Activated T-helper 9 cell treated with anti-CD3 and anti-CD28 coated beads, Interleukin-2, amount 50 U/mL, for 16 hours (primary cell): ENCODE results near the gene AGBL4.
"Not testable (repeated sequence)": the region's sequence is repeated elsewhere in the genome, so short reads cannot be mapped to it uniquely, and the experiment has no call there.

Experiments used
- DNase-seq: peaks from one replicate; pipeline ENCODE4 v3.0.0-alpha.2; 2020; ENCODE audit warnings: low read depth

Gene AGBL4

GRCh38 chr1:48547561-48548220 lies 1476.1 kb downstream of the AGBL4 start:
- DNase-seq: no peak

DNA sequence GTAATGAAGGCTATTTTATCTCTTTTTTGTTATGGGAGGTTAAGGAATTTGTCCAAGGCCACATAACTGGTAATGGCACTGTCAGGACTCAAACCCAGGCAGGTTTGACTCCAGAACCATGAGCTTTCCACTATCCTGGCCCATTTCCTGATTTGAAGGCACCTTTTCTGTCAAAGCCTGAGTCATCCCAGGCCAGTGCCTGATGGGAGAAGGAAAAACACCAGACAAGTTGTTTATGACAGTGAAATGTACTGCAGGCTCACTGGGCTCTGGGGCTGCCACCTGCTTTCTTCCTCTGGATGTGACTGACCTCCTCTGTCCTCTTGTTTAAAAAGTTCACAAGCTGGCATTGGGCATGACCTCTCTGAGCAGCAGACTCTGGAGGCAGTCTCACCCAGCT lies 1479.9 kb downstream of the AGBL4 start:
- DNase-seq: no peak

- DNase-seq: no peak
These were observed 1483.2 kb downstream of the AGBL4 start for GRCh38 chr1:48540587-48540986.

GRCh38 chr1:48536477-48536876 lies 1487.3 kb downstream of the AGBL4 start:
- DNase-seq: no peak

DNA sequence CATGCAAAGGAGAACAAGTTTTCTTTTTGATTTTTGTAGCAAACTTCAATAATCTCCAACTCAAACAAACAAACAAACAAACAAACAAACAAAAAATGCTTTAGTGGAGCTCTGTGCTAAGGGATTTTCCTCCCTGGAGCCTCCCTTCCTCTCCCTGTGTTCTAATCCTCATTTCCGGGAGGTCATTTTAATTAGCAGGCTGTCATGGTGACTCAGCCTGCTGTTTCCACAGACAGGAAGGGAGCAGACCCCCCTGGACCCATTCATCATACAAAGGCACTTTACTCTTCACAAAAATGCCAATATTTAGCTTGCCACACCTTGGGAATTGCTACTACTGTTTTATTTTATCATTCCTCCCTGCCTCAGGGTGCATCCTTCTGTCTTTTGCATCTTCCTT lies 1490.8 kb downstream of the AGBL4 start:
- no peak for DNase-seq

DNA sequence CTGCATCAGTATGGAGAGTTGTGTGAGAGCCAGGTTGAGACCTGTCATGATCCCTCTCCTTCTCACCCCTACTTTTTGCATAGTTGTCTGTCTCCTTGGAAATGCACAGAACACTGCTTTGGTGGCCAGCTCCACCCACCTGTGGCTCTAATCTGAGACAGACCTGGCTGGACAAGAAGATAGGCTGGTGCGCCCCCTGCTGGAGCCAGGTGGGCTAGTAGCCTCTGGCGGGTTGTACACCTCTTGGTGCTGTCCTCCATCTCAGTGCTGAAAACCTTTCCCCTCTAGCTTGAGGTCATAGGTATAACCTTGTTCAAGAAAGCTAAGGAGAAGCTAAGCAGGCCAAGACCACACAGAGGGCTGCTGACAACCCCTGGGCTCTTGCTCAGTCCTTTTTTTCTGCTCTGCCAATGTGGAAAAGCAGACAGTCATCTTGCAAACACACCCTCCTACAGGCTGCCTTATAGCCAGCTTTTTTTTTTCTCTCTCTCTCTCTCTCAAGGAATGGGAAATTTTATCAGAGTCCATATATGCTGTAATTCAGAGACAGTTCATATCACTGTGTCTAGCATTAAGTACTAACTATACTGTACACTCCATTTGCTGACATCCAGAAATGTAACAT lies 1492.9 kb downstream of the AGBL4 start:
- DNase-seq: no peak

- no peak for DNase-seq
These were observed 1496.7 kb downstream of the AGBL4 start for GRCh38 chr1:48527051-48527450.

DNA sequence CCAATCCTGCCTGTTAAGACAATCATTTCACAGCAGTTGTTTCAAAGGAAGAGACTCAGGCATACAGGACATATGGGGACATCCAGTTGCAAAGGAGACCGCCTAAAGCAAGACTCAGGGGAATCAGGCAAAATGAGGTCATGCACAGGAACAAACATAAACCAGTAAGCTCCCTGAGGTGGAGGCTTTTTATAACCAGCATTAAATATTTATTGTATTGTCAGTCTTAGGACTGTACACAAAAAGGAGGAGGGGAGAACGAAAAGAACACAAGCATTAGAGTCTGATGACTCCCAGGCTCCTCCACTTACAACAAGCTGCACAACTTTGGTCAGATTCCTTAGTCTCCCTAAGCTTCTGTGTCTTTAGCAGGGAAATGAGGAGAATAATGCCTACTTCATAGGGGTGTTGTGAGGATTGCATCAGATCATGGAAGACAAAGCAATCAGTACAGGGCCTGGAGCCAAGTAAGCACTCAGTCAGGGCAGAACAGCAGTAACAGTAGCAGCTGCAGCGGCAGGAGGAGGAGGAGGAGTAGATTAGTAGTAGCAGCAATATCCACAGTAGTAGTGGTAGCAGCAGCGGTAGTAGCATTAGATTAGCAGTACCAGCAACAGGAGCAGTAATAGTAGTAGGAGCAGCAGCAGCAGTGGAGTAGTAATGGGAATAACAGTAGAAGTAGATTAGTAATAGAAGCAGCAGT lies 1497.6 kb downstream of the AGBL4 start:
- DNase-seq: no peak

DNA sequence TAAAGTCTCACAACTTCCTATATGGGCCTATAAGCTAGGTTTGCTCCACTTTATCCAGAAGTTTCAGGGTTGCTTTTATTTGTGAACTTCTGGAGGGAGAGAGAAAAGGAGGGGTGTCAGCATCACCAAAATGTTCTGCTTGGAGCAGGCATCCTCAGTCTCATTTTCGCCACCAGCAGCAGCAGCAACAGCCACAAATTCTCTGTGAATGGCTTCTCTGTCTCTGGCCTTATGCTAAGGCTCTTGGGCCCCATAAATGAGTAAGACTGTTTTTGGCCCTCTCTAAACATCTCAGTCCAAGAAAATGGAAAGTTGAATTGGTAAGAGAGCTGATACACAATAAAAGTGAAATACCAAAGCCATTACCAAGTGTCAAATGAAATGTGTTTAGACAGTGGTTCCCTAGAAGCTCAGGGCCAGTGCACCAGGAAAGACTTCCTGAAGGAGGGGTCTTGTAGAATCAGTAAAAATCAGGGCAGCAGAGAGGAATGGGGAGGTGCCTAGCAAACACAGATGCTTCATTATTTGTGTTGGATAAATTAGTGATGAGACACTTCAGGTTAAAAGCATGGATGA lies 1498.8 kb downstream of the AGBL4 start:
- no peak for DNase-seq

GRCh38 chr1:48523558-48523957 lies 1500.2 kb downstream of the AGBL4 start:
- DNase-seq: no peak

DNA sequence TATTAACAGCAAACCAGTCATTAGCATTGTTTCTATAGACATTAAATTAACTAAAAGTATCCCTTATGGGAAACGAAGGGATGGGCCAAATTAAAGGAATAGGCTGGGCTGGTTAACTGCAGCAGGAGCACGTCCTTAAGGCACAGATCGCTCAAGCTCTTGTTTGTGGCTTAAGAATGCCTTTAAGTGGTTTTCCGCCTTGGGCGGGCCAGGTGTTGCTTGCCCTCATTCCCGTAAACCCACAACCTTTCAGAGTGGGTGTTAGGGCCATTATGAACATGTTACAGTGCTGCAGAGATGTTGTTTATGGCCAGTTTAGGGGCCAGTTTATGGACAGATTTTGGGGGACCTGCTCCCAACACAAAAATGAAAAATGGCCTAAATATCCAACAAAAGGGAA lies 1503.9 kb downstream of the AGBL4 start:
- not testable (repeated sequence) for DNase-seq

GRCh38 chr1:48506870-48507269 lies 1516.9 kb downstream of the AGBL4 start:
- DNase-seq: no peak

- DNase-seq: no peak
These were observed 1523.0 kb downstream of the AGBL4 start for GRCh38 chr1:48500541-48501450.

DNA sequence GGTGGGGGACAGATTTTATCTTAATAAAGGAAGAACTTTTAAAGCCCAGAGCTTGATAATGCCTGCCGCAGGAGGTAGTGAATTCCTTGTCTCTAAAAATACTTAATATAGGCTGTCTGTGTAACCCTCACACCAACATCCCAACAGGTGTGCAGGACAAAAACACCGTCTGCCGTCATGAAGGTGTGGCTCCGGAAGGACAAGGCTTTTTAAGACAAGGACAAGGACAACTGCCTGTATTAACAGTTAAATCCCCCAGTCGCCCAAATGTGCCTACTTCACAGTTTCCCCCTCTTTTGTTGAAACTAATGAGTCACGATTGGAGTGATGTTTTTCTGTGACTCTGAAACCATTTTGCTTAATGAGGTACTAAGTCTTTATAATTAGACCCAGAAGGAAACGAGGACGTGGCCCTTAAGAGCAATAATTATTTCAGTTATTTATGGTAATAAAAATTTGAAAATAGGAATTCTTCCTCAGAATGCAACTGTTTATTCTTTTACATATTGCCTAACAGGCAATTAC lies 1524.5 kb downstream of the AGBL4 start:
- no peak for DNase-seq

GRCh38 chr1:48498096-48498791 lies 1525.5 kb downstream of the AGBL4 start:
- DNase-seq: peak; percentile 51

DNA sequence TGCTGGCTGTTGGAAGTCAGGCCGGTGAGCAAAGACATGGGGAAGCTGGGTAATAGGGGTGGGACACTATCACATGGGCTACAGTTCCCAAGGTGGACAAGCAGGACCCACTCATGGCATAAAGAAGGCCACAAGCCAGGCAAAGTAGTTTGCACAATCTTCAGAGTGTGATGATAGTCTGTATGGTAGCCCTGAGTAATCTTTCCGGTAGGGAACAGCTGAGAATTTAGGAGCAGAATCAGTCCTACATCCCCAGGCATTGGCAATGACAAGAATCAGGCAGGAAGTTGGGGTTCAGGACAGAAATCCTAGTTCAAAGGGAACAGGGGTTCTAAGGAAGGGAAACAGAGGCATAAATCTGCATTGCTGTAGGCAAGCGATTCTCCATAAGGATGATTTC lies 1527.8 kb downstream of the AGBL4 start:
- DNase-seq: no peak

DNA sequence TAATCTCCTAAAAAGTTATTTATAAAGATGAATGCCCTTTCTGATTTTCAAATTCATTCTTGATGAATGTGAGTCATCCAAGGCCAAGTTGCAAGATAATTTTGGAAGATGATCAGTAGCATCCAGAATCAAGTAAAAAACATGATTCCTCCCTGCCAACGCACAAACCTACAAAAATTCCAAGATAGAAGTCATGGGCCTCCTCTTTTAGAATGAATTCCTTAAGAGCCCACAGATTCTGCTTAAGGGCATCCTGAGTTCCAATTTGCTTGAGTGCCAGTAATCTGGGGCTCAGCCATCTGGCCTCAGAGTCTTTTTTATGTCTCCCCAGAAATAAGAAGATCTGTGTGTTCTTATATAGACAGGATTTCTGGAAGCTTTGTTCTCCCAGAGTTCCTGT lies 1528.6 kb downstream of the AGBL4 start:
- no peak for DNase-seq

- DNase-seq: no peak
These were observed 1529.6 kb downstream of the AGBL4 start for GRCh38 chr1:48493970-48494769.

- DNase-seq: no peak
These were observed 1530.7 kb downstream of the AGBL4 start for GRCh38 chr1:48493041-48493440.

- no peak for DNase-seq
These were observed 1531.4 kb downstream of the AGBL4 start for GRCh38 chr1:48492392-48492791.
